BJ (cell line): ENCODE data around the gene SDHC. TPM values are rescaled to one million over a fixed set of nuclear protein-coding genes. Genes with fewer than 3 reads are reported as not detected.

Experiments
- CTCF ChIA-PET: fragments of 350-600 bp; formaldehyde crosslinking; extraction: SDS; loops from one replicate; lab custom pipeline; 2021; ENCODE audit warnings: antibody characterized with exemption, inconsistent platforms; lab: Yijun Ruan, JAX
- POLR2A ChIA-PET: fragments of 300-600 bp; sonication (Branson Sonifier 250); formaldehyde crosslinking; extraction: SDS; loops from one replicate; lab custom pipeline; 2021; ENCODE audit warnings: antibody characterized with exemption; lab: Charles Lee
- DNase-seq: peaks from one replicate; pipeline ENCODE4 v3.0.0-alpha.2; 2011; ENCODE audit warnings: low read depth
- H3K27me3 ChIP-seq: 2 replicates; pipeline ENCODE4 v1.6.0; 2011; ENCODE audit warnings: low read length; ENCODE audit not compliant: control insufficient read depth, insufficient read depth
- H3K36me3 ChIP-seq: 2 replicates; pipeline ENCODE4 v1.5.1; 2011; ENCODE audit warnings: low read length; ENCODE audit not compliant: control insufficient read depth, insufficient read depth
- H3K4me3 ChIP-seq: 2 replicates; pipeline ENCODE4 v1.5.1; 2011; ENCODE audit warnings: low read depth, mild to moderate bottlenecking, control low read depth, low read length
- CTCF ChIP-seq: IDR thresholded peaks from 2 replicates; pipeline ENCODE4 v1.5.1; 2011; ENCODE audit warnings: low read depth, mild to moderate bottlenecking, control low read depth, inconsistent platforms, low read length, moderate library complexity; ENCODE audit not compliant: insufficient read depth
- polyA minus RNA-seq: library from RNA; depleted of rRNA, polyadenylated mRNA; stranded (reverse); fragments of >200 nt; gene quantifications from 2 replicates; pipeline ENCODE4 v1.2.3, GENCODE V29; 2011; rRNA and poly(A)+ RNA removed
- polyA plus RNA-seq: library from polyadenylated mRNA; depleted of rRNA; stranded (reverse); fragments of >200 nt; gene quantifications from 2 replicates; pipeline ENCODE4 v1.2.3, GENCODE V29; 2011; rRNA removed

Gene SDHC
- polyA plus RNA-seq (275 and 315 TPM in 2 replicates), polyA minus RNA-seq (49.1 and 89.5 TPM in 2 replicates)

GRCh38 chr1:161314201-161314981 is at the start of gene SDHC:
Gene SDHC, plus strand, starts transcription at chr1:161314381. Its CDS starts 25 bp downstream, at chr1:161314406.
- Histone ChIP-seq H3K27me3 (0 out of 2 replicates have a peak, but pooled peaks cover 1% of the 10 kb centered on the region), H3K4me3 (peak within 1 kb of the TSS; percentile 88), H3K36me3 (no peaks in the 10 kb centered on the region)
- ChIA-PET POLR2A (no interaction called here), CTCF (interaction anchor here (0.5 to 2.8 kb wide), 6 partner anchors 11 to 104 kb away, joined by 3 to 14 read pairs (median 7); partner anchors contain the start of gene TOMM40L)
- peak; percentile 61 for TF ChIP-seq CTCF
- peak; percentile 49 for DNase-seq

- H3K36me3 ChIP-seq, result no peaks in the 10 kb centered on the region
- no peak overlapping the region for H3K4me3 ChIP-seq
- ChIA-PET CTCF (interaction anchor here (0.6 to 1.5 kb wide), 3 partner anchors 17 to 55 kb away, joined by 3 to 4 read pairs (median 3); no protein-coding TSS in a partner anchor), POLR2A (no interaction called here)
- H3K27me3 ChIP-seq, result peaks cover 13% of the 10 kb centered on the region
- DNase-seq, result no peak
- no peak for TF ChIP-seq CTCF
Measured at GRCh38 chr1:161265305-161265704, 48.9 kb upstream of the SDHC start.

- no peak overlapping the region for H3K4me3 ChIP-seq
- no peak for DNase-seq
- ChIA-PET POLR2A (no interaction called here), CTCF (interaction anchor here (0.9 to 1.5 kb wide), 5 partner anchors 16 to 40 kb away, joined by 3 to 5 read pairs (median 4); no protein-coding TSS in a partner anchor)
- peaks cover 6% of the 10 kb centered on the region for H3K27me3 ChIP-seq
- no peak for TF ChIP-seq CTCF
- H3K36me3 ChIP-seq, result no peaks in the 10 kb centered on the region
Measured at GRCh38 chr1:161266202-161266601, 48.0 kb upstream of the SDHC start.

GRCh38 chr1:161266836-161267235 is 47.3 kb upstream of the SDHC start:
- CTCF ChIA-PET, result interaction anchor here (0.9 to 1.1 kb wide), 4 partner anchors 24 to 40 kb away, joined by 4 to 5 read pairs (median 4); no protein-coding TSS in a partner anchor
- POLR2A ChIA-PET, result no interaction called here
- no peak for DNase-seq

More at GRCh38 chr1:161266836-161267235, 47.3 kb upstream of the SDHC start:
- Histone ChIP-seq H3K36me3 (no peaks in the 10 kb centered on the region), H3K4me3 (no peak overlapping the region), H3K27me3 (peaks cover under 1% of the 10 kb centered on the region)
- no peak for TF ChIP-seq CTCF
